ENCODE results near the gene EDN3. TPM values are rescaled to one million over a fixed set of nuclear protein-coding genes. Genes with fewer than 3 reads are reported as not detected.

EDN3 gene
- total RNA-seq, 1 experiment from 2014 or later, result not detected

DNA sequence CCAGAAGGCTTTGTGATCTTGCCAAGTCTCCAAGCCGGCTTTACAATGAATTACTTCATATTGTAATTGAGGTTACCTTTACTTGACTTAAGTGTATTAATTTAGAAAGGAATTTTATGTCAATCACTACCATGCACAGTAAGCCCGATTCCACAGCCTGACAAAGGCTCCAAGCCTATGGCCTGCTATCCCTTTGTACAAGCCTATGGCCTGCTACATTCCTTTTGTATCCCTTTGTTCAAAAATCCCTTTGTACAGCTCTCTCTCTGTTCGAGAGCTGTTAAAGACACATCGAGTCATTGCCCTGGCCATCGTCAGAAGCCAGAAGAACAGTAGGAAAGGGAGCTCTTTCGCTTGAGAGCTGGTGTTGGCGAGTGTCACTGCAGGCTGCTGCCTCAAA, 2.7 kb upstream of the EDN3 start:
- BruUV-seq (replicated peaks), result no TSS peak
- Histone ChIP-seq H3K9ac (ENCODE audit: low read length) (no peak overlapping the region), H3K4me3 (replicated peaks in 1 of 2; ENCODE audit: low read depth in 1 of 2, low read length in 2 of 2) (no peak overlapping the region), H2AFZ (ENCODE audit: low read depth, low read length, poor library complexity, severe bottlenecking) (no peak overlapping the region), H3K27ac (ENCODE audit: low read depth, low read length) (no peak overlapping the region), H3K4me2 (ENCODE audit: low read length) (no peak overlapping the region), H3K4me1 (ENCODE audit: control insufficient read depth in 1 of 2, insufficient read depth in 2 of 2, low read length in 2 of 2) (no peaks in the 10 kb centered on the region), H3K9me2 (ENCODE audit: insufficient read depth) (no peaks in the 10 kb centered on the region), H3K36me3 (ENCODE audit: control insufficient read depth in 1 of 2, insufficient read depth in 2 of 2, low read length in 2 of 2) (no peaks in the 10 kb centered on the region), H3K27me3 (ENCODE audit: insufficient read depth, low read length) (peaks cover 40% of the 10 kb centered on the region), H3K9me3 (ENCODE audit: control insufficient read depth in 1 of 2, insufficient read depth in 1 of 2, low read depth in 1 of 2, low read length in 2 of 2) (no peaks in the 10 kb centered on the region), H4K20me1 (ENCODE audit: insufficient read depth) (no peaks in the 10 kb centered on the region), H3K79me2 (ENCODE audit: insufficient read depth, low read length) (no peaks in the 10 kb centered on the region)
- TF ChIP-seq, protein P1, sequence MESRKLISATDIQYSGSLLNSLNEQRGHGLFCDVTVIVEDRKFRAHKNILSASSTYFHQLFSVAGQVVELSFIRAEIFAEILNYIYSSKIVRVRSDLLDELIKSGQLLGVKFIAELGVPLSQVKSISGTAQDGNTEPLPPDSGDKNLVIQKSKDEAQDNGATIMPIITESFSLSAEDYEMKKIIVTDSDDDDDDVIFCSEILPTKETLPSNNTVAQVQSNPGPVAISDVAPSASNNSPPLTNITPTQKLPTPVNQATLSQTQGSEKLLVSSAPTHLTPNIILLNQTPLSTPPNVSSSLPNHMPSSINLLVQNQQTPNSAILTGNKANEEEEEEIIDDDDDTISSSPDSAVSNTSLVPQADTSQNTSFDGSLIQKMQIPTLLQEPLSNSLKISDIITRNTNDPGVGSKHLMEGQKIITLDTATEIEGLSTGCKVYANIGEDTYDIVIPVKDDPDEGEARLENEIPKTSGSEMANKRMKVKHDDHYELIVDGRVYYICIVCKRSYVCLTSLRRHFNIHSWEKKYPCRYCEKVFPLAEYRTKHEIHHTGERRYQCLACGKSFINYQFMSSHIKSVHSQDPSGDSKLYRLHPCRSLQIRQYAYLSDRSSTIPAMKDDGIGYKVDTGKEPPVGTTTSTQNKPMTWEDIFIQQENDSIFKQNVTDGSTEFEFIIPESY (IDR thresholded peaks at IDR 0.05; ENCODE audit: extremely low read depth, insufficient replicate concordance, low read length), result no peak
- TF ChIP-seq EZH2 (IDR thresholded peaks at IDR 0.05), result no peak
- TF ChIP-seq POLR2A (IDR thresholded peaks at IDR 0.05; ENCODE audit: borderline replicate concordance, extremely low read depth, insufficient read depth, insufficient read length), result no peak
- TF ChIP-seq ZNF274 (IDR thresholded peaks at IDR 0.05; ENCODE audit: low read depth, low read length), result no peak
- TF ChIP-seq ELF1 (IDR thresholded peaks at IDR 0.05; ENCODE audit: borderline replicate concordance, low read depth), result no peak
- TF ChIP-seq, protein P2, sequence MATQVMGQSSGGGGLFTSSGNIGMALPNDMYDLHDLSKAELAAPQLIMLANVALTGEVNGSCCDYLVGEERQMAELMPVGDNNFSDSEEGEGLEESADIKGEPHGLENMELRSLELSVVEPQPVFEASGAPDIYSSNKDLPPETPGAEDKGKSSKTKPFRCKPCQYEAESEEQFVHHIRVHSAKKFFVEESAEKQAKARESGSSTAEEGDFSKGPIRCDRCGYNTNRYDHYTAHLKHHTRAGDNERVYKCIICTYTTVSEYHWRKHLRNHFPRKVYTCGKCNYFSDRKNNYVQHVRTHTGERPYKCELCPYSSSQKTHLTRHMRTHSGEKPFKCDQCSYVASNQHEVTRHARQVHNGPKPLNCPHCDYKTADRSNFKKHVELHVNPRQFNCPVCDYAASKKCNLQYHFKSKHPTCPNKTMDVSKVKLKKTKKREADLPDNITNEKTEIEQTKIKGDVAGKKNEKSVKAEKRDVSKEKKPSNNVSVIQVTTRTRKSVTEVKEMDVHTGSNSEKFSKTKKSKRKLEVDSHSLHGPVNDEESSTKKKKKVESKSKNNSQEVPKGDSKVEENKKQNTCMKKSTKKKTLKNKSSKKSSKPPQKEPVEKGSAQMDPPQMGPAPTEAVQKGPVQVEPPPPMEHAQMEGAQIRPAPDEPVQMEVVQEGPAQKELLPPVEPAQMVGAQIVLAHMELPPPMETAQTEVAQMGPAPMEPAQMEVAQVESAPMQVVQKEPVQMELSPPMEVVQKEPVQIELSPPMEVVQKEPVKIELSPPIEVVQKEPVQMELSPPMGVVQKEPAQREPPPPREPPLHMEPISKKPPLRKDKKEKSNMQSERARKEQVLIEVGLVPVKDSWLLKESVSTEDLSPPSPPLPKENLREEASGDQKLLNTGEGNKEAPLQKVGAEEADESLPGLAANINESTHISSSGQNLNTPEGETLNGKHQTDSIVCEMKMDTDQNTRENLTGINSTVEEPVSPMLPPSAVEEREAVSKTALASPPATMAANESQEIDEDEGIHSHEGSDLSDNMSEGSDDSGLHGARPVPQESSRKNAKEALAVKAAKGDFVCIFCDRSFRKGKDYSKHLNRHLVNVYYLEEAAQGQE (IDR thresholded peaks at IDR 0.05; ENCODE audit: low read depth), result no peak
- no peak for TF ChIP-seq EZH2phosphoT487 (IDR thresholded peaks at IDR 0.05; ENCODE audit: borderline replicate concordance)
- TF ChIP-seq, protein P3, sequence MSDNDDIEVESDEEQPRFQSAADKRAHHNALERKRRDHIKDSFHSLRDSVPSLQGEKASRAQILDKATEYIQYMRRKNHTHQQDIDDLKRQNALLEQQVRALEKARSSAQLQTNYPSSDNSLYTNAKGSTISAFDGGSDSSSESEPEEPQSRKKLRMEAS (IDR thresholded peaks at IDR 0.05), result no peak
- no peak for TF ChIP-seq TCF7L2 (IDR thresholded peaks at IDR 0.05; ENCODE audit: borderline replicate concordance, extremely low read depth, insufficient read depth, insufficient read length)
- TF ChIP-seq, protein P4, sequence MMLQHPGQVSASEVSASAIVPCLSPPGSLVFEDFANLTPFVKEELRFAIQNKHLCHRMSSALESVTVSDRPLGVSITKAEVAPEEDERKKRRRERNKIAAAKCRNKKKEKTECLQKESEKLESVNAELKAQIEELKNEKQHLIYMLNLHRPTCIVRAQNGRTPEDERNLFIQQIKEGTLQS (IDR thresholded peaks at IDR 0.05), result no peak
- TF ChIP-seq YY1 (IDR thresholded peaks at IDR 0.05; ENCODE audit: extremely low read depth, insufficient replicate concordance, low read depth, low read length), result no peak
- TF ChIP-seq CBX3 (IDR thresholded peaks at IDR 0.05; ENCODE audit: low read depth), result no peak
- TF ChIP-seq SRF (IDR thresholded peaks at IDR 0.05; ENCODE audit: low read depth), result no peak
- TF ChIP-seq CEBPB (IDR thresholded peaks at IDR 0.05; ENCODE audit: low read depth), result no peak
- TF ChIP-seq FOSL1 (IDR thresholded peaks at IDR 0.05; ENCODE audit: low read depth), result no peak
- no peak for ATAC-seq
- ChIA-PET RAD21 (ENCODE audit: low non-redundant PET in 1 of 2, low total read pairs in 2 of 2, uncharacterized antibody in 2 of 2, unreplicated experiment in 2 of 2) (no interaction called here), CTCF (no interaction called here), POLR2A (no interaction called here)
- intact Hi-C loops (cut with micrococcal nuclease), result no loop called here
- no peak for DNase-seq (ENCODE audit: low read depth, low spot score)

Measured in HCT116 (cell line).